AG04449 (cell line): ENCODE measurements around the gene HMX3.

Experiments used
- CTCF ChIA-PET: fragments of 350-600 bp; formaldehyde crosslinking; extraction: SDS; loops from one replicate; lab custom pipeline; 2021; ENCODE audit warnings: antibody characterized with exemption; lab: Yijun Ruan, JAX
- POLR2A ChIA-PET: fragments of 400-600, 350-600 bp; formaldehyde crosslinking; extraction: SDS; loops from one replicate; lab custom pipeline; 2020; ENCODE audit warnings: antibody characterized with exemption, inconsistent platforms; lab: Yijun Ruan, JAX
- DNase-seq: peaks from one replicate; pipeline ENCODE4 v3.0.0-alpha.2; 2010; ENCODE audit warnings: low read depth, low spot score
- H3K4me3 ChIP-seq: 2 replicates; pipeline ENCODE4 v1.5.1; 2011; ENCODE audit warnings: low read depth, mild to moderate bottlenecking, control low read depth, low read length
- TF ChIP-seq, protein P1 (sequence below): IDR thresholded peaks from one replicate; pipeline ENCODE4 v1.5.1; 2011; ENCODE audit warnings: mild to moderate bottlenecking, moderate library complexity, low read length, control low read depth, inconsistent platforms; ENCODE audit not compliant: insufficient read depth; ENCODE audit errors: missing control alignments

Gene HMX3

DNA sequence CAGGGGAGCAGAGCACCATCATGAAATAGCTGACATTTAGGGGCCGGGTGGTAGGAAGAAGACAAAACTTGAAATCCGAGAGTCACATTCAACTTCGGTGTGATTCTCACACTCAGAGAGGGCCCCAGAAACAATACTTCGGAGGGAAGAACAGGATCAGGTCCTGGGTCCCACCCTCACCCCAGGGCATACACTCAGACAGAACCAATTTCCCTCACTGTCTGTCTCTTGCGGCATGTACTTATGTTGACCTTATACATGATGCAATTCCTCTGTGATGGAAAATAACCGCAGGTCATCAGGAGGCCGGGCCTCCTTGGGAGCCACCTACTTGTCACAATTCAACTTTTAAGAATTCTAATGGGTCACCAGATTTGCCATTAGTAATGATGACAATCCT, 26.3 kb upstream of the HMX3 start:
- CTCF ChIA-PET: no interaction called here

DNA sequence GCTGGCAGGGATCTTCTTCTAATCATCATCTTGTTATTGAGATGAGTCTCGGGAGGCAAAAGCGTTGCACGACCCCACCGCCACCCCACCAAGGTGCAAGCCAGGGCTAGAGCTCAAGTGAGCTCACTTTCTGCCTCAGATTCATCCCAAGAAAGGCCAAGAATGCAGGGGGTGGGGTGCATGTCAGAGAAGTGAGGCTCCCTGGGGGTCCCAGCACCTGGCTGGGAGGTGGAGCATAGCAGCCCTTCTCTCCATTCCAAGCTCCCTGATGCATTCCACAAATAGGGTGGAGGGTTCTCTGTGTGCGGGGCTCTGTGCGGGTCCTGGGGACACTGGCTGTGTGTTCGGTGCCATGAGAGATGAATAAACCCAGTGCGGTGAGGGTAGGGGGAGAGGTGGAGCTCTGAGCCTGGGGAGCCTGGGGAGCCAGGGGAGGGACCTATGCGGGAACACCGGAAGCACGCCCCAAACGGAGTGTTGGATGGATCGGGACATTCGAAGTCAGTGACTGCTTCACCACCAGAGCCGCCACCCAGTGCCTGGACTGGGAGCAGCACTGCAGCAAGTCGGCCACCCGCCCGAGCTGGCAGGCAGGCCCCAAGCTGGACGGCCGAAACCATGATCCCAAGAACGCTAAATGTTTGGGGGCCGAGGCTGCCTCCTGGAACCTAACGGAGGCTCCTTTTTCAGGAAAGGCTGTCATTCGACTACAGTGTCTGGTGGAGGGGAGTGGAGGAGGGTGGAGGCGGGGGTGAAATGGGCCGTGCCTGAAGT, 17.9 kb upstream of the HMX3 start:
- TF ChIP-seq, protein P1, sequence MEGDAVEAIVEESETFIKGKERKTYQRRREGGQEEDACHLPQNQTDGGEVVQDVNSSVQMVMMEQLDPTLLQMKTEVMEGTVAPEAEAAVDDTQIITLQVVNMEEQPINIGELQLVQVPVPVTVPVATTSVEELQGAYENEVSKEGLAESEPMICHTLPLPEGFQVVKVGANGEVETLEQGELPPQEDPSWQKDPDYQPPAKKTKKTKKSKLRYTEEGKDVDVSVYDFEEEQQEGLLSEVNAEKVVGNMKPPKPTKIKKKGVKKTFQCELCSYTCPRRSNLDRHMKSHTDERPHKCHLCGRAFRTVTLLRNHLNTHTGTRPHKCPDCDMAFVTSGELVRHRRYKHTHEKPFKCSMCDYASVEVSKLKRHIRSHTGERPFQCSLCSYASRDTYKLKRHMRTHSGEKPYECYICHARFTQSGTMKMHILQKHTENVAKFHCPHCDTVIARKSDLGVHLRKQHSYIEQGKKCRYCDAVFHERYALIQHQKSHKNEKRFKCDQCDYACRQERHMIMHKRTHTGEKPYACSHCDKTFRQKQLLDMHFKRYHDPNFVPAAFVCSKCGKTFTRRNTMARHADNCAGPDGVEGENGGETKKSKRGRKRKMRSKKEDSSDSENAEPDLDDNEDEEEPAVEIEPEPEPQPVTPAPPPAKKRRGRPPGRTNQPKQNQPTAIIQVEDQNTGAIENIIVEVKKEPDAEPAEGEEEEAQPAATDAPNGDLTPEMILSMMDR: no peak
- H3K4me3 ChIP-seq: no peak overlapping the region
- ChIA-PET POLR2A (no interaction called here), CTCF (interaction anchor here (0.8 kb wide), 1 partner anchor 75 kb away, joined by 3 read pairs; no protein-coding TSS in a partner anchor)
- DNase-seq: no peak

More for the DNA sequence above, 26.3 kb upstream of the HMX3 start:
- POLR2A ChIA-PET: no interaction called here
- no peak overlapping the region for H3K4me3 ChIP-seq
- no peak for DNase-seq
- TF ChIP-seq, protein P1: no peak

DNA sequence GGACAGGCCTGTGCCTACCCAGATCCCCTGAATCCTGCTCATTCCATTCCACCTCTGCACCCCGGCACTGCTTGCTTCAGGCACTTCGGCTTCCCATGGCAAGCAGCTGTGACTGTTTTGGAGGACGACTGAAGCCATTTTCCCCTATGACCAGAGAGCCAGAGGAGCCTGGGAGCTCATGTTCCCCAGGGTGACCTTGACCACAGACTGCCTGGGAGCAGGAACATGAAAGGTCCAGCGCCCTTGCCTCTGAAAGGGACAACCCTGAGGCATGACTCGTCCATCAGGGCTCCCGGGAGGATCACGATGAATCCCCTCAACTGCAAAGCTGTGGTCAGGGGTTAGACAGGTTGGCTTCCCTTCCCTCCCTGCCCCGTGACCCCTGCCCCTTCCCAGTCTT, 16.7 kb upstream of the HMX3 start:
- CTCF ChIA-PET: interaction anchor here (1.0 to 1.2 kb wide), 2 partner anchors 10 to 14 kb away, joined by 3 to 5 read pairs; no protein-coding TSS in a partner anchor

DNA sequence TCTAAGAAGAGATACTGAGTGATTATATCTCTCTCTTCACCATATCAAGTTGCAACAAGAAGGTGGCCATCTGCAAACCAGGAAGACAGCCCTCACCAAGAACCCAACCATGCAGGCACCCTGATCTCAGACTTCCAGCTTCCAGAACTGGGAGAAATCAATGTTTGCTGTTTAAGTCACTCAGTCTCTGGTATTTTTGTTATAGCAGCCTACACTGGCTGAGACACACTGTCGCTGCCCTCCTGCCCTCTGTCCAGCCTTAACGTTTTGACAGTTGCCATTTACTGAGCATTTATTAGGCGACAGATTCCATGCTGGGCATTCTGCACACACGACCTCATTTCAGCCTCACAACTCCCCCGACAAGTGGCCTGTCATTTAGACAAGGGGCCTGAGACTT, 9.5 kb upstream of the HMX3 start:
- TF ChIP-seq, protein P1: no peak
- no peak overlapping the region for H3K4me3 ChIP-seq
- DNase-seq: no peak
- ChIA-PET POLR2A (no interaction called here), CTCF (no interaction called here)

More for the DNA sequence above, 16.7 kb upstream of the HMX3 start:
- TF ChIP-seq, protein P1: no peak
- H3K4me3 ChIP-seq: no peak overlapping the region
- POLR2A ChIA-PET: interaction anchor here (0.6 kb wide), 1 partner anchor 280 kb away, joined by 3 read pairs; no protein-coding TSS in a partner anchor
- DNase-seq: no peak

DNA sequence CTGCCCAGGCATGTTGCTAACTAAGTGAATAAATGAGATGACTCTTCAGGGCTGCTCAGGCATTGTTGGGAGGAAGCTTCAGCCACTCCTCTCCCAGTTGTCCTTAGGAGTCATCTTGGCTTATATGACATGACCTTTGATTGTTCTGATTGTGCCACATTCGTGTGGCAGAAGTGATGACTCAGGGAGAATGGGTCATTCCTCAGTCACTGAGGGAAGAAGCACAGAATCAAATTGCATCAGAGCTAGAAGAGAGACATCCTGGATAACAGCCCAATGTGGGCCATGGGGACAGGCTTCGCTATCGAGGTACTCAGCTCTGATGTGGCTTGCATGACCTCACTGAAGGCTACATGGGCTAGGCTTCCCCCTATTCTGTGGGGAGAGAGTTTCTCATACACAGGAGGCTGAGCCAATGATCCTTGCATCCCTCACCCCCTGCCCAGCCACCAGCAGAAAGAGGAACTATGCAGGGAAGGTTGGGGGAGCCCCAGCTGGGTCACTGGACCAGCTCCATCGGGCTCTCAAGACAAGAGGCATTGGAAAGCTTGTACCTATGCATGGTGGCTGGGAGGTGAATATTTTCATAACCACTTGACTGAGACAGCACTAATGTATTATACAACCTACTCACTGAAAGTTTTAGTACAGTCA, 6.0 kb upstream of the HMX3 start:
- TF ChIP-seq, protein P1: no peak
- H3K4me3 ChIP-seq: no peak overlapping the region
- POLR2A ChIA-PET: no interaction called here
- no peak for DNase-seq
- CTCF ChIA-PET: interaction anchor here (1.1 to 1.8 kb wide), 2 partner anchors 10 to 89 kb away, joined by 3 to 5 read pairs; no protein-coding TSS in a partner anchor
